Calu3 (cell line): Measurements from ENCODE around the gene MAGI1. TPM values are rescaled to one million over a fixed set of nuclear protein-coding genes. Genes with fewer than 3 reads are reported as not detected.

Source experiments
- BruUV-seq: library from RNA; stranded (reverse); fragments of 400-500 nt; replicated peaks from 2 replicates; lab custom pipeline; 2021; lab: Mats Ljungman, UMichigan
- CTCF ChIA-PET: fragments of 300-600 bp; sonication (Branson Sonifier 250); formaldehyde crosslinking; loops from one replicate; lab custom pipeline; 2022; ENCODE audit warnings: antibody characterized with exemption; lab: Charles Lee
- DNase-seq: peaks from one replicate; pipeline ENCODE4 v3.0.0; 2022
- H3K27ac Mint-ChIP-seq: one replicate; pipeline ENCODE4 v1.8.0; 2022; ENCODE audit warnings: mixed read lengths; ENCODE audit not compliant: unreplicated experiment
- H3K27me3 Mint-ChIP-seq: one replicate; pipeline ENCODE4 v1.8.0; 2022; ENCODE audit warnings: mixed read lengths; ENCODE audit not compliant: unreplicated experiment
- H3K36me3 Mint-ChIP-seq: one replicate; pipeline ENCODE4 v1.8.0; 2022; ENCODE audit warnings: mild to moderate bottlenecking, moderate library complexity, mixed read lengths; ENCODE audit not compliant: insufficient read depth, unreplicated experiment
- H3K4me1 Mint-ChIP-seq: one replicate; pipeline ENCODE4 v1.8.0; 2022; ENCODE audit warnings: mild to moderate bottlenecking, low read depth, mixed read lengths; ENCODE audit not compliant: unreplicated experiment
- H3K4me3 Mint-ChIP-seq: one replicate; pipeline ENCODE4 v1.8.0; 2022; ENCODE audit warnings: mild to moderate bottlenecking, low read depth, moderate library complexity, mixed read lengths; ENCODE audit not compliant: unreplicated experiment
- H3K9me3 Mint-ChIP-seq: one replicate; pipeline ENCODE4 v1.8.0; 2022; ENCODE audit warnings: low read depth, mixed read lengths; ENCODE audit not compliant: unreplicated experiment
- intact Hi-C: fragments of 100-400 bp; cut with micrococcal nuclease; formaldehyde crosslinking; loops from one replicate; pipeline ENCODE4 v1.10.0; 2022; ENCODE audit not compliant: unreplicated experiment
- total RNA-seq: library from RNA; stranded (reverse); gene quantifications from 2 replicates; pipeline ENCODE4 v1.2.3, GENCODE V29; 2022
- TF ChIP-seq, protein P1 (sequence below): fragments of 200-600 bp; IDR thresholded peaks from one replicate; pipeline ENCODE4 v1.8.0; 2022; ENCODE audit warnings: antibody characterized with exemption; ENCODE audit not compliant: unreplicated experiment

MAGI1 gene
- total RNA-seq, 1 experiment from 2014 or later, result 76.4 TPM

DNA sequence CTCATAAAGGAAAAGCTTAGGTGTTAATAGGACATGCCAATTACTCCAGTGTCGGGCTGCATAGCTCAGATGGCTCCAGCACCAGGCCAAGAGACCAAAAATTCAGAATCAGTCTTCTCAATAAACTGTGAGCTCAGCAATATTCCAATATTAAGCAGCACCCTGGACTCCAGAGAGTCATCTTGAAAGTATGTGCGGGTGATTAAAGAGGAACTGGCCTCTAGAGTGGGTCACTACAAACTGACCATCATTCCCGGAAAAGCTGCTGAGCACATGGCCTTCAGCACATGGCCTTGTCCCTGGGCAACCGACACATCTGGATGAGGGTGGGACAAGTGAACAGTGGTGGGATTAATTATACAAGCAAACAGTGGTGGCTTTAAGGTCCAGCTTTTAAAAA is 59.0 kb downstream of the MAGI1 start:
- CTCF ChIA-PET, result interaction anchor here (0.6 to 1.0 kb wide), 2 partner anchors 30 to 32 kb away, joined by 3 to 7 read pairs; no protein-coding TSS in a partner anchor
- Mint-ChIP-seq H3K4me3 (no peak overlapping the region), H3K27ac (no peak overlapping the region), H3K36me3 (peaks cover 5% of the 10 kb centered on the region), H3K4me1 (peaks cover 6% of the 10 kb centered on the region), H3K27me3 (no peaks in the 10 kb centered on the region), H3K9me3 (no peaks in the 10 kb centered on the region)
- TF ChIP-seq, protein P1, sequence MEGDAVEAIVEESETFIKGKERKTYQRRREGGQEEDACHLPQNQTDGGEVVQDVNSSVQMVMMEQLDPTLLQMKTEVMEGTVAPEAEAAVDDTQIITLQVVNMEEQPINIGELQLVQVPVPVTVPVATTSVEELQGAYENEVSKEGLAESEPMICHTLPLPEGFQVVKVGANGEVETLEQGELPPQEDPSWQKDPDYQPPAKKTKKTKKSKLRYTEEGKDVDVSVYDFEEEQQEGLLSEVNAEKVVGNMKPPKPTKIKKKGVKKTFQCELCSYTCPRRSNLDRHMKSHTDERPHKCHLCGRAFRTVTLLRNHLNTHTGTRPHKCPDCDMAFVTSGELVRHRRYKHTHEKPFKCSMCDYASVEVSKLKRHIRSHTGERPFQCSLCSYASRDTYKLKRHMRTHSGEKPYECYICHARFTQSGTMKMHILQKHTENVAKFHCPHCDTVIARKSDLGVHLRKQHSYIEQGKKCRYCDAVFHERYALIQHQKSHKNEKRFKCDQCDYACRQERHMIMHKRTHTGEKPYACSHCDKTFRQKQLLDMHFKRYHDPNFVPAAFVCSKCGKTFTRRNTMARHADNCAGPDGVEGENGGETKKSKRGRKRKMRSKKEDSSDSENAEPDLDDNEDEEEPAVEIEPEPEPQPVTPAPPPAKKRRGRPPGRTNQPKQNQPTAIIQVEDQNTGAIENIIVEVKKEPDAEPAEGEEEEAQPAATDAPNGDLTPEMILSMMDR, result no peak
- no TSS peak for BruUV-seq
- DNase-seq, result no peak
- intact Hi-C loops, result no loop called here

DNA sequence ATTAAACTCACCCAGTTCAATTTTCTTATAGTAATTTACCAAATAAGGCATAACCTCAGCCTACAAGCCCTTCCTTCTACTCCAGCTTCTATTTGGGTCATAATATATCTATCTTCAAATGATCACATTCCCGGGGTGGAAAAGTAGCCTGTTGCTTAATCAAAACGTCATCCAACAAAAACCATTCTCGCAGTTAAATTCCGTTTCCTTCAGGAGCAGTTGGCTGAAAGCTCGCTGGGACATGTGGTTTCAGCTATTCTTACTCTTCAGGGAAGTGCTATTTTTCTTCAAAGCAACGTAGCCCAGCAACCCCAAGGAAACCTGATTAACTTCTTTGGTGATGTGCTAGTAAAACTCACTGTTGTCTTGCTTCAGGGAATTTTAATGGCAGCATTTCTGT is 59.6 kb downstream of the MAGI1 start:
- H3K4me3 Mint-ChIP-seq, result no peak overlapping the region
- no peak for DNase-seq
- TF ChIP-seq, protein P1, result no peak
- BruUV-seq, result no TSS peak
- intact Hi-C loops, result no loop called here
- H3K27ac Mint-ChIP-seq, result no peak overlapping the region
- no peaks in the 10 kb centered on the region for H3K27me3 Mint-ChIP-seq
- H3K36me3 Mint-ChIP-seq, result peaks cover 5% of the 10 kb centered on the region
- peaks cover 3% of the 10 kb centered on the region for H3K9me3 Mint-ChIP-seq
- H3K4me1 Mint-ChIP-seq, result peaks cover 6% of the 10 kb centered on the region
- CTCF ChIA-PET, result interaction anchor here (0.6 to 1.0 kb wide), 4 partner anchors 15 to 83 kb away, joined by 3 to 7 read pairs (median 4); no protein-coding TSS in a partner anchor

DNA sequence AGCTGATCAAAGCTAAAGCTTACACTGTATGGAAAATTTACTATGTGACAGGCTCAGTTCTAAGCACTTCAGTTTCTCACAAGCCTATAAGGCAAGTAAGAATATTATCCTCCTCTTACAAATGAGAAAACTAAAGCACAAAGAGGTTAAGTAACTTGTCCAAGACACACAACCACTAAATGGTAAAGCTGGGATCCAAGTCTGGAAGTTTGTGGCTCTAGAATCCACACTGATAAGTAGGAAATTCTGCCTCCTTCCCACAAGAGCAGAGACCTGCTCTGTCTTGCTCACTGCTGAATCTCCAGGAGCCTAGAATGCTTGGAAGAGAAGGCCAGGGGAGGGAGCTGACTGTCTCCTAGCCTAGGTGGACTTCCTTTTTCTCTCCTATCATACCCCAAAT is 60.6 kb downstream of the MAGI1 start:
- no TSS peak for BruUV-seq
- peaks cover 5% of the 10 kb centered on the region for H3K36me3 Mint-ChIP-seq
- H3K27ac Mint-ChIP-seq, result no peak overlapping the region
- TF ChIP-seq, protein P1, result no peak
- intact Hi-C loops, result no loop called here
- no peak for DNase-seq
- H3K27me3 Mint-ChIP-seq, result no peaks in the 10 kb centered on the region
- H3K4me1 Mint-ChIP-seq, result peaks cover 6% of the 10 kb centered on the region
- H3K4me3 Mint-ChIP-seq, result no peak overlapping the region
- CTCF ChIA-PET, result no interaction called here
- H3K9me3 Mint-ChIP-seq, result peaks cover 3% of the 10 kb centered on the region

DNA sequence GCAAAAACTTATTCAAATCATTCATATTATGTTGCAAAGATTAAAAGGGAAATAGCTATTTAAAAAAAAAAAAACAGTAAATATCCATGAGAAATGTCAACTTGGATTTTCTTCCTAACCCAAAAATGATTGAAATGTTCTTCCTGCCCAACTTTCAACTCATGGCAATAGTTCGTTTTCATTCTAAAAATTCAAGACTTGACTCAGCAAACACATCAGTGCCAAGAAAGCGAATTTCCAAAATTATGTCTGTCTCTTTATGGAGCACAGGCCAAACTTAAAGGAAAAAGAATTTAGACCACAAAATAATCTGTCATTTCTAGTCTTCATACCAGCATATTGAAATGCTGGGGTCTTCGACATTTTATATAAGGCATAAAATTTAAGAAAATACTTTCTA is 63.7 kb downstream of the MAGI1 start:
- CTCF ChIA-PET, result no interaction called here
- Mint-ChIP-seq H3K27ac (no peak overlapping the region), H3K36me3 (peaks cover 5% of the 10 kb centered on the region), H3K27me3 (no peaks in the 10 kb centered on the region), H3K4me3 (no peak overlapping the region), H3K9me3 (peaks cover 3% of the 10 kb centered on the region), H3K4me1 (peaks cover 26% of the 10 kb centered on the region)
- DNase-seq, result no peak
- BruUV-seq, result no TSS peak
- intact Hi-C loops, result no loop called here
- TF ChIP-seq, protein P1, result no peak
